AG10803 (cell line): ENCODE results near the gene CHPF2.

Experiments
- DNase-seq: peaks from one replicate; pipeline ENCODE4 v3.0.0; 2010; ENCODE audit warnings: low read depth
- H3K4me3 ChIP-seq: 2 replicates; pipeline ENCODE4 v1.5.1; 2011; ENCODE audit warnings: mild to moderate bottlenecking, low read length, control low read depth
- CTCF ChIP-seq: conservative IDR thresholded peaks from 2 replicates; pipeline ENCODE4 v1.5.1; 2011; ENCODE audit warnings: mild to moderate bottlenecking, low read length, control low read depth, inconsistent platforms

Gene CHPF2

GRCh38 chr7:151272877-151273276, 40.6 kb downstream of the CHPF2 start:
- H3K4me3 ChIP-seq: no peak overlapping the region
- DNase-seq: no peak
- no peak for TF ChIP-seq CTCF

GRCh38 chr7:151273651-151274390, 41.5 kb downstream of the CHPF2 start:
- DNase-seq: no peak
- no peak for TF ChIP-seq CTCF
- no peak overlapping the region for H3K4me3 ChIP-seq

- H3K4me3 ChIP-seq: no peak overlapping the region
- no peak for TF ChIP-seq CTCF
- no peak for DNase-seq
These were observed 42.1 kb downstream of the CHPF2 start for GRCh38 chr7:151274396-151274795.

- DNase-seq: no peak
- H3K4me3 ChIP-seq: no peak overlapping the region
- TF ChIP-seq CTCF: no peak
These were observed 42.9 kb downstream of the CHPF2 start for GRCh38 chr7:151274936-151275812.

- no peak for DNase-seq
- no peak overlapping the region; the same call in 1 of the 2 replicates for H3K4me3 ChIP-seq
- no peak for TF ChIP-seq CTCF
These were observed 43.7 kb downstream of the CHPF2 start for GRCh38 chr7:151275813-151276577.

- TF ChIP-seq CTCF: no peak
- peak; percentile 69 for DNase-seq
- peak overlapping the region; percentile 56 for H3K4me3 ChIP-seq
These were observed 44.6 kb downstream of the CHPF2 start for GRCh38 chr7:151276666-151277590.
